Smooth muscle cell (in vitro differentiated cells): ENCODE data around the gene QRSL1. TPM values are rescaled to one million over a fixed set of nuclear protein-coding genes. Genes with fewer than 3 reads are reported as not detected.

ENCODE experiments used
- DNase-seq: peaks from one replicate; lab custom pipeline; 2025; ENCODE audit not compliant: unreplicated experiment; lab: John Stamatoyannopoulos, UW
- H2AFZ ChIP-seq: fragments of 200-600 bp; sonication (generic); 2 replicates; pipeline ENCODE4 v1.6.0; 2016; ENCODE audit warnings: antibody characterized with exemption, low read depth, mild to moderate bottlenecking
- H3F3A ChIP-seq: fragments of 200-600 bp; sonication (generic); 2 replicates; pipeline ENCODE4 v1.6.0; 2017; ENCODE audit warnings: antibody characterized with exemption, low read depth
- H3K27ac ChIP-seq: fragments of 200-600 bp; sonication (generic); 2 replicates; pipeline ENCODE4 v1.5.1; 2016; ENCODE audit warnings: low read depth, mild to moderate bottlenecking
- H3K27me3 ChIP-seq: fragments of 200-600 bp; sonication (generic); 2 replicates; pipeline ENCODE4 v1.6.1; 2016; ENCODE audit warnings: low read depth, mild to moderate bottlenecking
- H3K36me3 ChIP-seq: fragments of 200-600 bp; sonication (generic); 2 replicates; pipeline ENCODE4 v1.5.1; 2016; ENCODE audit warnings: low read depth
- H3K4me1 ChIP-seq: fragments of 200-600 bp; sonication (generic); 2 replicates; pipeline ENCODE4 v1.5.1; 2016; ENCODE audit warnings: low read depth
- H3K4me2 ChIP-seq: fragments of 200-600 bp; sonication (generic); 2 replicates; pipeline ENCODE4 v1.6.0; 2016; ENCODE audit warnings: mild to moderate bottlenecking
- H3K4me3 ChIP-seq: fragments of 200-600 bp; sonication (generic); 2 replicates; pipeline ENCODE4 v1.5.1; 2016; ENCODE audit warnings: mild to moderate bottlenecking
- H3K79me2 ChIP-seq: fragments of 200-600 bp; sonication (generic); 2 replicates; pipeline ENCODE4 v1.6.0; 2016; ENCODE audit warnings: low read depth, mild to moderate bottlenecking
- H3K9ac ChIP-seq: fragments of 200-600 bp; sonication (generic); 2 replicates; pipeline ENCODE4 v1.6.0; 2016; ENCODE audit warnings: low read depth
- H3K9me3 ChIP-seq: fragments of 200-600 bp; sonication (generic); replicated peaks from 2 replicates; pipeline ENCODE4 v1.5.1; 2016; ENCODE audit warnings: low read depth
- H4K20me1 ChIP-seq: fragments of 200-600 bp; sonication (generic); 2 replicates; pipeline ENCODE4 v1.6.0; 2016; ENCODE audit warnings: low read depth
- WGBS: methylation state at CpG from one replicate; pipeline ENCODE4 v1.1.7; 2016; ENCODE audit warnings: low lambda C conversion rate; 5-methylcytosine and 5-hydroxymethylcytosine counted together
- polyA plus RNA-seq: library from polyadenylated mRNA; unstranded; fragments of >200 nt; fragmentation: Nextera tagmentation; extraction: Ambion mirVana; gene quantifications from 2 replicates; pipeline ENCODE4 v1.2.1, GENCODE V29; 2016
- total RNA-seq: library from RNA; depleted of rRNA; stranded (reverse); fragments of >200 nt; gene quantifications from 2 replicates; pipeline ENCODE4 v1.2.3, GENCODE V29; 2014
- TF ChIP-seq, protein P1 (sequence below): fragments of 200-600 bp; sonication (generic); IDR thresholded peaks from 2 replicates; pipeline ENCODE4 v1.5.1; 2017; ENCODE audit warnings: borderline replicate concordance, mild to moderate bottlenecking, antibody characterized with exemption; ENCODE audit not compliant: insufficient read depth, poor library complexity, severe bottlenecking

QRSL1 gene
- total and polyA plus RNA-seq, 2 experiments from 2014 or later = 8.9 to 10.4 TPM

DNA sequence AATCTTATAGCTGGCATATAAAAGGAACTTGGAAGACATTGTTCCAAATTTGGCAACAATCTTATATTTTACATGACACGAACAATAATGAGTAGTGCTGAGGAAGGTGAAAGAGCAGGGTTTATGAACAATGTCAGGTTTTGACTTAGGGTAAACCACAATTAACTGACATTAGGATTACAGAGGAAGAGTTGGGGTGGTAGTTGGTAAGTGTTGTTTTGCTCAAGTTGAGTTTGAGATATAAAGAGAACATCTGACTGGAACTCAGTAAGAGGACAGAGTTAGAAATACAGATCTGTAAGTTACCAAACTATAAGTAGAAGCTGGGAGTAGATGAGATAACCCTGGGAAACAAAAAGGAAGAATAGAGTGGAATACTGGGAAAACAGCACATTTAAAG lies 15.2 kb upstream of the QRSL1 start:
- H3K27me3 ChIP-seq = no peaks in the 10 kb centered on the region
- no peaks in the 10 kb centered on the region for H4K20me1 ChIP-seq
- no peak for DNase-seq
- H3K9ac ChIP-seq = no peak overlapping the region
- H3K4me2 ChIP-seq = no peak overlapping the region
- H3K4me1 ChIP-seq = no peaks in the 10 kb centered on the region
- H3K36me3 ChIP-seq = no peaks in the 10 kb centered on the region
- H3K27ac ChIP-seq = no peak overlapping the region
- TF ChIP-seq, protein P1, sequence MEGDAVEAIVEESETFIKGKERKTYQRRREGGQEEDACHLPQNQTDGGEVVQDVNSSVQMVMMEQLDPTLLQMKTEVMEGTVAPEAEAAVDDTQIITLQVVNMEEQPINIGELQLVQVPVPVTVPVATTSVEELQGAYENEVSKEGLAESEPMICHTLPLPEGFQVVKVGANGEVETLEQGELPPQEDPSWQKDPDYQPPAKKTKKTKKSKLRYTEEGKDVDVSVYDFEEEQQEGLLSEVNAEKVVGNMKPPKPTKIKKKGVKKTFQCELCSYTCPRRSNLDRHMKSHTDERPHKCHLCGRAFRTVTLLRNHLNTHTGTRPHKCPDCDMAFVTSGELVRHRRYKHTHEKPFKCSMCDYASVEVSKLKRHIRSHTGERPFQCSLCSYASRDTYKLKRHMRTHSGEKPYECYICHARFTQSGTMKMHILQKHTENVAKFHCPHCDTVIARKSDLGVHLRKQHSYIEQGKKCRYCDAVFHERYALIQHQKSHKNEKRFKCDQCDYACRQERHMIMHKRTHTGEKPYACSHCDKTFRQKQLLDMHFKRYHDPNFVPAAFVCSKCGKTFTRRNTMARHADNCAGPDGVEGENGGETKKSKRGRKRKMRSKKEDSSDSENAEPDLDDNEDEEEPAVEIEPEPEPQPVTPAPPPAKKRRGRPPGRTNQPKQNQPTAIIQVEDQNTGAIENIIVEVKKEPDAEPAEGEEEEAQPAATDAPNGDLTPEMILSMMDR = no peak
- H3K4me3 ChIP-seq = no peak overlapping the region
- no peaks in the 10 kb centered on the region for H3K79me2 ChIP-seq
- 73% methylated on average over 1 of the region's 1 CpG for WGBS
- H3K9me3 ChIP-seq = no peaks in the 10 kb centered on the region
- no peaks in the 10 kb centered on the region for H3F3A ChIP-seq
- no peak overlapping the region for H2AFZ ChIP-seq

DNA sequence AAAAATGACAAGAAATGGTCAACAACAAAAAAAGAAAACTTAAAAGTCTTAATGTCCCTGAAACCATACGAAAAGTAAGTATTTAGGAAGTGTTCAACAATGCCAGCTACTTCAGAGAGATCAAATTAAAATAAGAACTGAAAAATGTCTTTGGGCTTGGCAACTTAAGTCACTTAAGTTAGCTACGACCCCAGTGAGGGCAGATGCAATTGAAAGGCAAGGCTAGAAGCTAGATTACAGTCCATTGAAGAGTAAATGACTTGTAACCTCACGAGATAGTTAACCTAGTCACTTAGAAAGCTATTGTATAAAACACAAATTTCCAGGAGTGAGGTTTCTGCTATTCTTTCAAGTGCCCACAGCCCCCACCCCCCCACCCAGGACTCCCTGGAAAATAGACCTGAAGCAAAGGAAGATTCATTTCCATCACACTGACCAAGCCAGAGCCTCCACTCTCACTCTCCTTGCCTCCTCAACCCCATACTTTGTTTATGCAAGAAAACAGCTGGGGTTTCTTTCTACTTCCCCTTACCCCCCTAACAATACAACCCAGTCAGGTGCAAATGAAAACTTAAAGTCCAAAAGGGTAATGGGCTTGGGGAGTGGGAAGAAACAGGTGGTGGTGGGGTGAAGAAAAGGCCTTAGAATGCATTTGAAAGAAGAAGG lies 14.7 kb upstream of the QRSL1 start:
- 52% methylated on average over 3 of the region's 3 CpGs for WGBS
- H3K27me3 ChIP-seq = no peaks in the 10 kb centered on the region
- TF ChIP-seq, protein P1 = no peak
- H3K9ac ChIP-seq = no peak overlapping the region
- no peak overlapping the region for H2AFZ ChIP-seq
- no peak overlapping the region for H3K4me3 ChIP-seq
- H3K36me3 ChIP-seq = no peaks in the 10 kb centered on the region
- no peak overlapping the region for H3K4me2 ChIP-seq
- H3K79me2 ChIP-seq = no peaks in the 10 kb centered on the region
- no peaks in the 10 kb centered on the region for H3K4me1 ChIP-seq
- no peaks in the 10 kb centered on the region for H4K20me1 ChIP-seq
- no peaks in the 10 kb centered on the region for H3F3A ChIP-seq
- no peak for DNase-seq
- no peaks in the 10 kb centered on the region for H3K9me3 ChIP-seq
- no peak overlapping the region for H3K27ac ChIP-seq

DNA sequence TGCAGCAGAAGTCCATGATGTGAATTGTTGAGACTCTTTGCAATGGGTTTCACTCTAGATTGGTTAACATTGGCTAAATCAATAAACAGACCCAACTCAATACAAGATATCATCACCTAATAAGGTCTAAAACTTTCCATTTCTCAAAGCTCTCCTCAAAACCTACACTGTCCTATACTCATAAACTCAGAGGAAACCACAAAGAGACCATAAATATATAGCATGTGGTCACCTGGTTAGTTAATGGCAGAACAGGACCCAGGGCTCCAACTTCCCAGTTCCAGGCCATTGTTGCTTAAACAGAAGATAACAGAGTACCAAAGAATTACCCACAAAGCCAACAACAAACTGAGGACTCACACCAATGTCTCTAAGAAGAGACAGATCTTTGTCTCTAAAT lies 12.1 kb upstream of the QRSL1 start:
- no peaks in the 10 kb centered on the region for H3K79me2 ChIP-seq
- TF ChIP-seq, protein P1 = no peak

DNA sequence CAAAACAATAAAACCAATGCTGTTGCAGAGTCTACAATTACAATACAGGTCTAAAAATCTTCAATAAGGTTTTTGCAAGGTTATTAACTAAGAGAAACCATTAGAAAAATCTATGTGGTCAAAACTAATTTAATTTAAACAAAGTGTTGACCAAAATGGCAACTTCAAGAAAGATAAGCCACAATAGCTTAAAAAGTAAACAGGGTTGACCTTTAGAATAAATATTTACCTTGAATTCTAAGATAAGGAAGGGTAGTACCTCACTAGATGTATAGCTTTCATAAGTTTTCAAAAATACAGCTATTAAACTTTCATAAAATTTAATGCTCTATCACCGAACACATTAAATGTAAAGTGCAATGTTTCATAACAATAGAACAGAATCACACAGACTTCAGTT lies 11.5 kb upstream of the QRSL1 start:
- TF ChIP-seq, protein P1 = no peak
- no peak overlapping the region for H3K9ac ChIP-seq
- no peaks in the 10 kb centered on the region for H3K79me2 ChIP-seq
- H3K4me3 ChIP-seq = no peak overlapping the region
- DNase-seq = no peak
- H3K27ac ChIP-seq = no peak overlapping the region
- H3K36me3 ChIP-seq = no peaks in the 10 kb centered on the region
- H3F3A ChIP-seq = no peaks in the 10 kb centered on the region
- H3K4me1 ChIP-seq = no peaks in the 10 kb centered on the region
- no peak overlapping the region for H2AFZ ChIP-seq
- H3K27me3 ChIP-seq = no peaks in the 10 kb centered on the region
- no peak overlapping the region for H3K4me2 ChIP-seq
- 95% methylated on average over 1 of the region's 1 CpG for WGBS
- H4K20me1 ChIP-seq = no peaks in the 10 kb centered on the region
- H3K9me3 ChIP-seq = no peaks in the 10 kb centered on the region

More for the DNA sequence above, 12.1 kb upstream of the QRSL1 start:
- DNase-seq = no peak
- no peaks in the 10 kb centered on the region for H4K20me1 ChIP-seq
- no peak overlapping the region for H3K4me2 ChIP-seq
- H3K9ac ChIP-seq = no peak overlapping the region
- no peak overlapping the region for H2AFZ ChIP-seq
- no peaks in the 10 kb centered on the region for H3F3A ChIP-seq
- no peaks in the 10 kb centered on the region for H3K27me3 ChIP-seq
- no peak overlapping the region for H3K4me3 ChIP-seq
- no peaks in the 10 kb centered on the region for H3K4me1 ChIP-seq
- no peaks in the 10 kb centered on the region for H3K36me3 ChIP-seq
- H3K9me3 ChIP-seq = no peaks in the 10 kb centered on the region
- H3K27ac ChIP-seq = no peak overlapping the region
